GM12878 (cell line): Measurements from ENCODE around the gene WSCD2. TPM values are rescaled to one million over a fixed set of nuclear protein-coding genes. Genes with fewer than 3 reads are reported as not detected.

Source experiments
- ATAC-seq: fragments of 200-7000 bp; cut with Tn5 transposase; 3 replicates; pipeline ENCODE4 v1.9.1; 2020; ENCODE audit warnings: mild to moderate bottlenecking, moderate library complexity
- BruUV-seq: library from RNA; stranded (reverse); fragments of 400-500 nt; replicated peaks from 2 replicates; lab custom pipeline; 2021; lab: Mats Ljungman, UMichigan
- CTCF ChIA-PET: fragments of 300-600 bp; sonication (Branson Sonifier 250); formaldehyde crosslinking; extraction: SDS; loops from one replicate; lab custom pipeline; 2021; ENCODE audit warnings: inconsistent platforms; lab: Yijun Ruan, JAX
- POLR2A ChIA-PET: fragments of 350-600 bp; formaldehyde crosslinking; extraction: SDS; loops from one replicate; lab custom pipeline; 2021; ENCODE audit warnings: inconsistent platforms; lab: Charles Lee
- RAD21 ChIA-PET: fragments of 300-600 bp; sonication (Branson Sonifier 250); formaldehyde crosslinking; loops from one replicate; lab custom pipeline; 2023; ENCODE audit warnings: antibody characterized with exemption; ENCODE audit not compliant: unreplicated experiment; lab: Charles Lee
- SMC1A ChIA-PET: fragments of 300-600 bp; sonication (Branson Sonifier 250); formaldehyde crosslinking; loops from one replicate; lab custom pipeline; 2023; ENCODE audit not compliant: unreplicated experiment, uncharacterized antibody; lab: Charles Lee
- DNase-seq: peaks from one replicate; pipeline ENCODE4 v3.0.0-alpha.2; 2011; ENCODE audit warnings: low read depth, low spot score
- FAIRE-seq: peaks from 3 replicates; lab custom pipeline; 2011; peaks lifted over from hg19 to GRCh38; lab: Jason Lieb, UNC
- H2AFZ ChIP-seq: 2 replicates; pipeline ENCODE4 v1.6.0; 2011; ENCODE audit warnings: low read depth, low read length, control low read depth; ENCODE audit not compliant: control insufficient read depth
- H3K27ac ChIP-seq: 2 replicates; pipeline ENCODE4 v1.5.1; 2011; ENCODE audit warnings: control low read depth; ENCODE audit not compliant: control insufficient read depth, insufficient read depth
- H3K27me3 ChIP-seq, 2 experiments: replicated peaks in 1 of 2; 2 replicates each; pipeline versions ENCODE4 v1.6.0 to v1.6.1; 2011; ENCODE audit warnings: low read length in 1 of 2; ENCODE audit not compliant: control insufficient read depth in 2 of 2, insufficient read depth in 2 of 2
- H3K36me3 ChIP-seq, 2 experiments: 2 replicates each; pipeline ENCODE4 v1.5.1; 2011; ENCODE audit warnings: low read length in 1 of 2; ENCODE audit not compliant: control insufficient read depth in 2 of 2, insufficient read depth in 2 of 2
- H3K4me1 ChIP-seq: 2 replicates; pipeline ENCODE4 v1.6.1; 2011; ENCODE audit warnings: mild to moderate bottlenecking, low read length, moderate library complexity, mixed read lengths; ENCODE audit not compliant: control insufficient read depth, insufficient read depth
- H3K4me2 ChIP-seq: 2 replicates; pipeline ENCODE4 v1.6.0; 2011; ENCODE audit warnings: control low read depth; ENCODE audit not compliant: control insufficient read depth, insufficient read depth
- H3K4me3 ChIP-seq: fragments of 200-600 bp; sonication (generic); 2 replicates; pipeline ENCODE4 v1.5.1; 2016
- H3K79me2 ChIP-seq: 2 replicates; pipeline ENCODE4 v1.6.0; 2011; ENCODE audit warnings: low read length; ENCODE audit not compliant: control insufficient read depth, insufficient read depth
- H3K9ac ChIP-seq: 2 replicates; pipeline ENCODE4 v1.8.0; 2011; ENCODE audit warnings: low read length, control low read depth, mixed read lengths; ENCODE audit not compliant: control insufficient read depth, insufficient read depth
- H3K9me3 ChIP-seq: replicated peaks from 3 replicates; pipeline ENCODE4 v1.5.1; 2011; ENCODE audit warnings: mild to moderate bottlenecking, low read length; ENCODE audit not compliant: control insufficient read depth, insufficient read depth
- H4K20me1 ChIP-seq: 2 replicates; pipeline ENCODE4 v1.6.0; 2011; ENCODE audit not compliant: control insufficient read depth, insufficient read depth
- ETV6 ChIP-seq, 2 experiments: fragments of 450-650 bp in 1 of 2; IDR thresholded peaks in 1 of 2; conservative IDR thresholded peaks in 1 of 2; 2 replicates each; pipeline ENCODE4 v1.6.1; 2014; ENCODE audit warnings: antibody characterized with exemption in 1 of 2, borderline replicate concordance in 1 of 2, low read depth in 1 of 2, mild to moderate bottlenecking in 1 of 2, moderate library complexity in 1 of 2
- NBN ChIP-seq: fragments of 450-650 bp; IDR thresholded peaks from 2 replicates; pipeline ENCODE4 v1.6.1; 2016
- NFIC ChIP-seq: IDR thresholded peaks from 2 replicates; pipeline ENCODE4 v1.6.1; 2012; ENCODE audit warnings: low read depth, mild to moderate bottlenecking, inconsistent platforms, low read length, moderate library complexity
- PAX5 ChIP-seq: IDR thresholded peaks from 2 replicates; pipeline ENCODE4 v1.6.1; 2011; ENCODE audit warnings: low read depth, low read length, borderline replicate concordance
- POLR2AphosphoS5 ChIP-seq: IDR thresholded peaks from 2 replicates; pipeline ENCODE4 v1.6.1; 2011; ENCODE audit warnings: mild to moderate bottlenecking, low read length, inconsistent platforms
- RAD51 ChIP-seq: fragments of 450-650 bp; IDR thresholded peaks from 2 replicates; pipeline ENCODE4 v1.6.1; 2016; ENCODE audit warnings: moderate library complexity, mild to moderate bottlenecking, inconsistent platforms
- RFX5 ChIP-seq: IDR thresholded peaks from 2 replicates; pipeline ENCODE4 v1.6.1; 2011; ENCODE audit warnings: low read depth, low read length, improper control_type of control experiment
- SREBF1 ChIP-seq: IDR thresholded peaks from 2 replicates; pipeline ENCODE4 v1.6.1; 2012; ENCODE audit warnings: mild to moderate bottlenecking, low read length
- SUZ12 ChIP-seq: fragments of 200-600 bp; sonication (generic); IDR thresholded peaks from one replicate; pipeline ENCODE4 v1.6.1; 2018; ENCODE audit warnings: antibody characterized with exemption, mild to moderate bottlenecking; ENCODE audit not compliant: unreplicated experiment
- TBL1XR1 ChIP-seq: IDR thresholded peaks from 2 replicates; pipeline ENCODE4 v1.6.1; 2012; ENCODE audit warnings: low read depth, low read length, improper control_type of control experiment
- ZNF622 ChIP-seq: fragments of 450-650 bp; IDR thresholded peaks from 2 replicates; pipeline ENCODE4 v1.6.1; 2017; ENCODE audit warnings: mild to moderate bottlenecking, inconsistent platforms
- WGBS: methylation state at CpG from one replicate; pipeline ENCODE4 v1.1.6; 2016; ENCODE audit warnings: low lambda C conversion rate; ENCODE audit not compliant: insufficient replicate concordance, insufficient coverage; ENCODE audit errors: missing lambda C conversion rate; 5-methylcytosine and 5-hydroxymethylcytosine counted together
- in situ Hi-C: fragments of 300-500 bp; cut with MboI; formaldehyde crosslinking; loops from 9 replicates; pipeline ENCODE4 v1.14.3; 2018; ENCODE audit warnings: mixed read lengths
- intact Hi-C: fragments of 100-400 bp; cut with micrococcal nuclease; formaldehyde crosslinking; loops from one replicate; pipeline ENCODE4 v1.14.2; 2022; ENCODE audit not compliant: unreplicated experiment
- polyA plus RNA-seq, 11 experiments: library from polyadenylated mRNA; depleted of rRNA in 4 of 11; unstranded in 6 of 11; stranded (reverse) in 5 of 11; fragments of >200 nt; fragmentation: Nextera tagmentation in 4 of 11; fragmentation: Illumina TruSeq in 1 of 11; extraction: Ambion mirVana in 4 of 11; extraction: Trizol in 1 of 11; gene quantifications; 1 replicate in 1 of 11; 2 replicates in 10 of 11; pipeline versions ENCODE4 v1.2.1 to v1.2.3, GENCODE V29; 2011 to 2016; ENCODE audit warnings: inconsistent platforms in 2 of 11, missing spikeins in 2 of 11, low read depth in 1 of 11
- total RNA-seq, 4 experiments: library from RNA; depleted of rRNA in 3 of 4; stranded (reverse); fragments of >200 nt in 3 of 4; fragmentation: Illumina TruSeq in 1 of 4; extraction: Trizol in 1 of 4; gene quantifications; 2 replicates each; pipeline versions ENCODE4 v1.2.1 to v1.2.3, GENCODE V29; 2013 to 2021
- TF ChIP-seq, protein P1 (sequence below): IDR thresholded peaks from 2 replicates; pipeline ENCODE4 v1.6.1; 2011; ENCODE audit warnings: low read depth, mild to moderate bottlenecking, low read length, moderate library complexity, borderline replicate concordance; ENCODE audit errors: extremely low read depth
- TF ChIP-seq, protein P2 (sequence below): fragments of 450-650 bp; IDR thresholded peaks from 2 replicates; pipeline ENCODE4 v1.6.1; 2018; ENCODE audit warnings: mild to moderate bottlenecking, low read depth, moderate library complexity; ENCODE audit not compliant: partially characterized antibody
- TF ChIP-seq, protein P3 (sequence below): fragments of 450-650 bp; conservative IDR thresholded peaks from 2 replicates; pipeline ENCODE4 v1.6.1; 2017; ENCODE audit warnings: mild to moderate bottlenecking, moderate library complexity
- TF ChIP-seq, protein P4 (sequence below): IDR thresholded peaks from 2 replicates; pipeline ENCODE4 v1.6.1; 2012; ENCODE audit warnings: mild to moderate bottlenecking, low read depth, low read length

WSCD2 gene
- total and polyA plus RNA-seq, 10 of the 15 experiments (the other 5 are each of a cell fraction or from before 2014, with no cell fraction given), result 0.41 TPM; not detected in 9

DNA sequence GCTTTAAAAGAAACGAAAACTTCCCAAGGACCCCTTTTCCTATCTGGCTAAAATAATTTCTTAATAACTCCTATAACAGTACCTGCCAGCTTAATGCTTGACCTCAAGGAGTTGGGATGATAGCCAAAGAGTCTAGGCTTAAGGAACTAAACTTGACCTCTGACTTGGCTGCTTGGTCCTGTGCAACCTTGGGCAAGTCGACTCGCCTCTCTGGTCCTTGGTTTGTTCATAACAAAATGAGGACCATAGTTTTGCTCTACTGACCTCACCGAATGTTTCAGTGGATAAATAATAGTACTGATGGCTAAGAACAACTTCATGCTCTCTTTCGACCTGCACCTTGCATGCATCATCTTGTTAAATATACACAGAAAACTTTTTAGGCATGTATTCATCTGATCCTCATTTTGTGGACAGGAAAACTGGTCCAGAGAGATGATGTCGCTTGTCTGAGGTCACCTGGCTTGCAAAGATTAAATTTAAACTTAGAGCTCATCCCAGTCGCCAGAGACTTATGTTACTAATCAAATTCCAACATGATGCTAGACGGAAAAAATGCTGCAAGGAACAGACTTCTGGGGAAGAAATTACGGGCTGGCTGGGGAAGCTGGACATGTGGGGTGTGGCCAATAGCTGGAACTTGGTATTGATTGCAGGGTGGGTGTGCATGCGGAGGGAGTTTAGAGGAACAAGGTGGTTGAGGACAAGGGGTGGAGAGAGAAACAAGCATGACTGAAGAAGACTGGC lies 38.0 kb upstream of the WSCD2 start:
- FAIRE-seq (no peak), DNase-seq (no peak), ATAC-seq (no peak)
- H3K27ac ChIP-seq, result no peak overlapping the region
- no peaks in the 10 kb centered on the region for H3K4me1 ChIP-seq
- H3K36me3 ChIP-seq, result no peaks in the 10 kb centered on the region
- H3K4me2 ChIP-seq, result no peak overlapping the region
- intact Hi-C loops, result no loop called here
- no peak overlapping the region for H3K4me3 ChIP-seq
- H3K9me3 ChIP-seq, result no peaks in the 10 kb centered on the region
- ChIA-PET SMC1A (no interaction called here), RAD21 (no interaction called here), POLR2A (interaction anchor here (0.6 to 0.8 kb wide), 2 partner anchors 16 to 117 kb away, joined by 3 to 5 read pairs; no protein-coding TSS in a partner anchor), CTCF (interaction anchor here (1.7 kb wide), 1 partner anchor 10 kb away, joined by 3 read pairs; no protein-coding TSS in a partner anchor)
- BruUV-seq, result no TSS peak
- H4K20me1 ChIP-seq, result no peaks in the 10 kb centered on the region
- H3K79me2 ChIP-seq, result no peaks in the 10 kb centered on the region
- H3K9ac ChIP-seq, result no peak overlapping the region
- no peaks in the 10 kb centered on the region; a peak in 1 of 4 replicates for H3K27me3 ChIP-seq
- in situ Hi-C loops, result no loop called here
- WGBS, result 15% methylated on average over 10 of the region's 10 CpGs
- no peak overlapping the region for H2AFZ ChIP-seq
- TF ChIP-seq RFX5, result no peak
- TF ChIP-seq, protein P1, sequence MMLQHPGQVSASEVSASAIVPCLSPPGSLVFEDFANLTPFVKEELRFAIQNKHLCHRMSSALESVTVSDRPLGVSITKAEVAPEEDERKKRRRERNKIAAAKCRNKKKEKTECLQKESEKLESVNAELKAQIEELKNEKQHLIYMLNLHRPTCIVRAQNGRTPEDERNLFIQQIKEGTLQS, result no peak
- no peak for TF ChIP-seq SUZ12
- TF ChIP-seq, protein P2, sequence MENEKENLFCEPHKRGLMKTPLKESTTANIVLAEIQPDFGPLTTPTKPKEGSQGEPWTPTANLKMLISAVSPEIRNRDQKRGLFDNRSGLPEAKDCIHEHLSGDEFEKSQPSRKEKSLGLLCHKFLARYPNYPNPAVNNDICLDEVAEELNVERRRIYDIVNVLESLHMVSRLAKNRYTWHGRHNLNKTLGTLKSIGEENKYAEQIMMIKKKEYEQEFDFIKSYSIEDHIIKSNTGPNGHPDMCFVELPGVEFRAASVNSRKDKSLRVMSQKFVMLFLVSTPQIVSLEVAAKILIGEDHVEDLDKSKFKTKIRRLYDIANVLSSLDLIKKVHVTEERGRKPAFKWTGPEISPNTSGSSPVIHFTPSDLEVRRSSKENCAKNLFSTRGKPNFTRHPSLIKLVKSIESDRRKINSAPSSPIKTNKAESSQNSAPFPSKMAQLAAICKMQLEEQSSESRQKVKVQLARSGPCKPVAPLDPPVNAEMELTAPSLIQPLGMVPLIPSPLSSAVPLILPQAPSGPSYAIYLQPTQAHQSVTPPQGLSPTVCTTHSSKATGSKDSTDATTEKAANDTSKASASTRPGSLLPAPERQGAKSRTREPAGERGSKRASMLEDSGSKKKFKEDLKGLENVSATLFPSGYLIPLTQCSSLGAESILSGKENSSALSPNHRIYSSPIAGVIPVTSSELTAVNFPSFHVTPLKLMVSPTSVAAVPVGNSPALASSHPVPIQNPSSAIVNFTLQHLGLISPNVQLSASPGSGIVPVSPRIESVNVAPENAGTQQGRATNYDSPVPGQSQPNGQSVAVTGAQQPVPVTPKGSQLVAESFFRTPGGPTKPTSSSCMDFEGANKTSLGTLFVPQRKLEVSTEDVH, result no peak
- TF ChIP-seq, protein P3, sequence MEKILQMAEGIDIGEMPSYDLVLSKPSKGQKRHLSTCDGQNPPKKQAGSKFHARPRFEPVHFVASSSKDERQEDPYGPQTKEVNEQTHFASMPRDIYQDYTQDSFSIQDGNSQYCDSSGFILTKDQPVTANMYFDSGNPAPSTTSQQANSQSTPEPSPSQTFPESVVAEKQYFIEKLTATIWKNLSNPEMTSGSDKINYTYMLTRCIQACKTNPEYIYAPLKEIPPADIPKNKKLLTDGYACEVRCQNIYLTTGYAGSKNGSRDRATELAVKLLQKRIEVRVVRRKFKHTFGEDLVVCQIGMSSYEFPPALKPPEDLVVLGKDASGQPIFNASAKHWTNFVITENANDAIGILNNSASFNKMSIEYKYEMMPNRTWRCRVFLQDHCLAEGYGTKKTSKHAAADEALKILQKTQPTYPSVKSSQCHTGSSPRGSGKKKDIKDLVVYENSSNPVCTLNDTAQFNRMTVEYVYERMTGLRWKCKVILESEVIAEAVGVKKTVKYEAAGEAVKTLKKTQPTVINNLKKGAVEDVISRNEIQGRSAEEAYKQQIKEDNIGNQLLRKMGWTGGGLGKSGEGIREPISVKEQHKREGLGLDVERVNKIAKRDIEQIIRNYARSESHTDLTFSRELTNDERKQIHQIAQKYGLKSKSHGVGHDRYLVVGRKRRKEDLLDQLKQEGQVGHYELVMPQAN, result no peak
- no peak for TF ChIP-seq ZNF622
- TF ChIP-seq POLR2AphosphoS5, result no peak
- TF ChIP-seq, protein P4, sequence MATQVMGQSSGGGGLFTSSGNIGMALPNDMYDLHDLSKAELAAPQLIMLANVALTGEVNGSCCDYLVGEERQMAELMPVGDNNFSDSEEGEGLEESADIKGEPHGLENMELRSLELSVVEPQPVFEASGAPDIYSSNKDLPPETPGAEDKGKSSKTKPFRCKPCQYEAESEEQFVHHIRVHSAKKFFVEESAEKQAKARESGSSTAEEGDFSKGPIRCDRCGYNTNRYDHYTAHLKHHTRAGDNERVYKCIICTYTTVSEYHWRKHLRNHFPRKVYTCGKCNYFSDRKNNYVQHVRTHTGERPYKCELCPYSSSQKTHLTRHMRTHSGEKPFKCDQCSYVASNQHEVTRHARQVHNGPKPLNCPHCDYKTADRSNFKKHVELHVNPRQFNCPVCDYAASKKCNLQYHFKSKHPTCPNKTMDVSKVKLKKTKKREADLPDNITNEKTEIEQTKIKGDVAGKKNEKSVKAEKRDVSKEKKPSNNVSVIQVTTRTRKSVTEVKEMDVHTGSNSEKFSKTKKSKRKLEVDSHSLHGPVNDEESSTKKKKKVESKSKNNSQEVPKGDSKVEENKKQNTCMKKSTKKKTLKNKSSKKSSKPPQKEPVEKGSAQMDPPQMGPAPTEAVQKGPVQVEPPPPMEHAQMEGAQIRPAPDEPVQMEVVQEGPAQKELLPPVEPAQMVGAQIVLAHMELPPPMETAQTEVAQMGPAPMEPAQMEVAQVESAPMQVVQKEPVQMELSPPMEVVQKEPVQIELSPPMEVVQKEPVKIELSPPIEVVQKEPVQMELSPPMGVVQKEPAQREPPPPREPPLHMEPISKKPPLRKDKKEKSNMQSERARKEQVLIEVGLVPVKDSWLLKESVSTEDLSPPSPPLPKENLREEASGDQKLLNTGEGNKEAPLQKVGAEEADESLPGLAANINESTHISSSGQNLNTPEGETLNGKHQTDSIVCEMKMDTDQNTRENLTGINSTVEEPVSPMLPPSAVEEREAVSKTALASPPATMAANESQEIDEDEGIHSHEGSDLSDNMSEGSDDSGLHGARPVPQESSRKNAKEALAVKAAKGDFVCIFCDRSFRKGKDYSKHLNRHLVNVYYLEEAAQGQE, result no peak
- TF ChIP-seq NFIC, result no peak
- no peak for TF ChIP-seq NBN
- TF ChIP-seq TBL1XR1, result no peak
- TF ChIP-seq PAX5, result no peak
- no peak for TF ChIP-seq RAD51
- TF ChIP-seq ETV6 (conservative IDR thresholded peaks at IDR 0.05 in 1 of 2, IDR thresholded peaks at IDR 0.05 in 1 of 2; ENCODE audit: borderline replicate concordance in 1 of 2, low read depth in 1 of 2), result no peak
- no peak for TF ChIP-seq SREBF1
